Hematopoietic multipotent progenitor cell (in vitro differentiated cells): ENCODE data around the gene FAM200B. TPM values are rescaled to one million over a fixed set of nuclear protein-coding genes. Genes with fewer than 3 reads are reported as not detected.
A peak's percentile ranks its signal among the peaks of the same experiment; 100 is the strongest.

ENCODE experiments used
- DNase-seq, 3 donors: peaks; one replicate each; pipeline ENCODE4 v3.0.0-alpha.2; 2011 to 2015; ENCODE audit warnings: low read depth in 2 of 3, low spot score in 2 of 3
- total RNA-seq: library from RNA; depleted of rRNA; stranded (reverse); fragments of >200 nt; gene quantifications from one replicate; pipeline ENCODE4 v1.2.3, GENCODE V29; 2012

The FAM200B gene
- total RNA-seq, 1 donor = 8.3 TPM

DNA sequence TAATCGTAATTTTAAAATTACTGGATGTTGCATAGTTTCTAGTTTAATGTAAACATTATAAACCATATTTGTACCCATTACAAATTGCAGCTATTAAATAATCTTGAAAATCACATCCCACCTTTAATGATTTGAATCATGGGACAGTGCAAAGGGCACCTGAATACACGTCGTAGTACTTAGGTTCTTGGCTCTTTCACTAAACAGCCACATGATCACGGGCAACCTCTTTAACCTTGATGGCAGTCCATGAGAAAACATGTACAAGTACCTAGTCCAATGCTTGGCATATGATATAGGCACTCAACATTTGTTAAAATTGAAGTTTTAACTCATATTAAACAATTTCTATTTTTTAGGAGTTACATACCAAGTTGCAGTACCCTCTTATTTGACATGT is 14.6 kb upstream of the FAM200B start:
- DNase-seq = no peak

DNA sequence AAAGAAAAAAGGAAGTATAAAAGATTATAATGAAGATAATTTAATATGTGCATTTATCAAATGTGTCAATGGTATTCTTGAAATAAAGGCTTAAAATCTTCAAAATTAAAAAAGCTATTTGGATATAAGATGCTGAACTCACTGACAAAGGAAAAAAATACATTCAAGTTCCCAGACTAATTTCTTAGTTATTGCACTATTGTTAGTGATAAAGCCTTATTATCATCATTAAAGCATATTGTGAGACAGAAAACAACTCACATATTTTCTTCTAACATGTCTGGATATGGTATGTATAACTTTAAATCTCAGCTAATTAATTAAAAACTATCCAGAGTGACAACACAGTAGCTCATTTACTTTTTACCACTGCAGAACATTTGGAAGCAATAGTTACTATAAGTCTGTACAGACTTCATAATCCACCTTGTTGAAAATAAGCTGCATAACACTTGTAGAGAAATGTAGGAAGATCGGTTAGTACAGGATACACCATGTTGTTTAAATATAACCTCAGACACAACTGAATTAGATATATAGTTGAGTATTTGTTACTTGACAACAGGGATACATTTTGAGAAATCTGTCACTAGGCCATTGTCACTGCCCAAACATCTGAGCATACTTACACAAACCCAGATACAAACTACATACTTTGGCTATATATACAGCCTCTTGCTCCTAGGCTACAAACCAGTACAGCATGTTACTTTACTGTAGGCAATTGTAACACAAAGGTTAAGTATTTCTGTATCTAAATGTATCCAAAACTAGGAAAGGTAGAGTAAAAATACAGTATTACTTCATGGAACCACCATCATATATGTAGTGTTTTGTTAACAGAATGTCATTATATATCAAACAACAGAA is 12.8 kb upstream of the FAM200B start:
- DNase-seq = no peak

DNA sequence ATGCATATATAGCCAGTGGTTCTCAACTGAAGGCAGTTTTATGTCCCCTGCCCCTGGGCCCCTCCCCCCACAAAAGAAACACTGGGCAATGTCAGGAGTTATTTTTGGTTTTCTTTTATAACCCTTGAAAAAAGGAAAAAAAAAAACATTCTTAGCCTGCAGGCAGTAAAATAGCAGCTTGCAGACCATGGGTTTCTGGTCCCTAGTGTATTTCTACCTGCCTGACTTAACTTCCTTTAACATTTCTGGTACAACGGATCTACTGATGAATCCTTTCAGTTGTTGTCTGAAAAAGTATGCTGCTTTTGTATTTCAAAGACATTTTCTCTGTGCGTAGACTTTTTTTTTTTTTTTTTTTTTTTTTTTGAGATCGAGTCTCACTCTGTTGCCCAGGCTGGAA is 11.1 kb upstream of the FAM200B start:
- no peak for DNase-seq

DNA sequence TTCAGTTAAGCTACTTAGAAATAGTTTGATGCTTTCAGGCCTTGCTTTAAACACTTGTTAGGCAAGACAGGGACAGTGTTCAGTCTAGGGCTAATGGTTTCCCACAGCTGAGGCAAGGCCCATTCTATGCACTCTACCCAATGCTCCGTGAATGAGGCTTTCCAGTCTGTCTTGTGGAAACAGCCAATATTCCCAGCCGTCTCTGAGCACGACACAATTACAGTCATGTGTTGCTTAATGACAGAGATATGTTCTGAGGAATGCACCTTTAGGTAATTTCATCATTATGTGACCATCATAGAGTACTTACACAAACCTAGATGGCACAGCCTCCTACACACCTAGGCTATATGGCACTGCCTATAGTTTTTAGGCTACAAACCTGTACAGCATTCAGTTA is 9.5 kb upstream of the FAM200B start:
- DNase-seq = no peak

DNA sequence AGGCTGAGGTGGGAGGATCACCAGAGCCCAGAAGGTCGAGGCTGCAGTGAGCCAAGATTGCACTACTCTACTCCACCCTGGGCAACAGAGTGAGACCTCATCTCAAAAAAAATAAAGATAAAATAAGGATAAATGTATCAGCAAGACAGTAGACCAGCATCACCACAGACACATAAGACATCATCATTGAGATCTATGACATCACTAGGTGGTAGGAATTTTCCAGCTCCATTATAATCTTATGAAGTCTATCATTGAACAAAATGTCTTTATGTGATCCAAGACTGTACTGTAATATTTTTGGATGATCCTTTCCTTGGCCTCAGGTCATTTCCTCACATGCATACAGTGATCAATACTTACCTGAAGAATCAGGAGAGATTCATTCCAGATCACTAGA is 8.3 kb upstream of the FAM200B start:
- no peak for DNase-seq

DNA sequence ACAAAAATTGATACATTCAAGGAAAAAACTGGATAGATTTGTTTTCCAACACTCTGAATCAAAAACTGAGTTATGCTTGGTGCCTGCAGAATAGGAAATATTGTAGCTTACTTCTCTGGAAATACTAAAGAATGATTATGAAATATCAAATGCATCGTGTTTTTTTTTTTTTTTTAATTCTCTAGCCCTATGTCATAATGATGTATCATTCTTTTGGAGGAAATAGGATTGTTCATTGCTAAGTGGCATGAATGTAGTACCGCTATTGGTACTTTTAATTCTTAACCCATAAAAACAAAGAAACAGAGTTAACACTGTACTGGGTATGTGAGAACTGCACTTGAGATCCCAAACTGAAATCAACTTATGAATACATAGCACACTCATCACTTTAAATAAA is 7.6 kb upstream of the FAM200B start:
- DNase-seq = no peak

DNA sequence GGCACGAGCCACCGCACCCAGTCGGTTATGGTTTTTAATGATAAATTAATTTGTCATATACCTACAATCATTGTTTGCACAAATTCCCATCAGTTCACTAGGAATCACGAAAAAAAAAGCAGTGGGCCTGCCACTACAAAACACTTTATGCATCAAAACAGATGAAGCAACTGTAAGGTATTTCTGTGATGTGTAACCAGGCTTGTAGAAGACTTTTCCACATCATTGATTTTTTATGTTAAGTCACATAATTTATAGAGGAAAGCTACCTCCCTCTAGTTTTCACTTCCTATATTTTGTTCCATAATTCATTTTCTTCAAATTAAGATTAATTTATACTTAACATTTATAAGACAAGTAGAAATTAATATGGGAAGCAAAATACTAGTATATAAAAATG is 6.7 kb upstream of the FAM200B start:
- no peak for DNase-seq

DNA sequence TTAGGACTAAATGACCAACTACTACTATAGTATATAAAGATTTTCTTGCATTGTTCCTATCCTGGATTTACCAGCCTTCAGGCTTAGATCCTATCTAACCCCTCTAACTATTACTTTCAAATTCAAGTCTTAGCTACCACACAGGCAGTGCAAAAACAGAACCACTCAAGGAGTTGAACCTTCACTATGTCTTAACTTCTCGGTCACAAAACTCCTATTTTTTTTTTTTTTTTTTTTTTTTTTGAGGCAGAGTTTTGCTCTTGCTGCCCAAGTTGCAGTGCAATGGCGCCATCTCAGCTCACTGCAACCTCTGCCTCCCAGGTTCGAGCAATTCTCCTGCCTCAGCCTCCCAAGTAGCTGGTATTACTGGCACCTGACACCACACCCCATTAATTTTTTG is 6.3 kb upstream of the FAM200B start:
- no peak for DNase-seq

DNA sequence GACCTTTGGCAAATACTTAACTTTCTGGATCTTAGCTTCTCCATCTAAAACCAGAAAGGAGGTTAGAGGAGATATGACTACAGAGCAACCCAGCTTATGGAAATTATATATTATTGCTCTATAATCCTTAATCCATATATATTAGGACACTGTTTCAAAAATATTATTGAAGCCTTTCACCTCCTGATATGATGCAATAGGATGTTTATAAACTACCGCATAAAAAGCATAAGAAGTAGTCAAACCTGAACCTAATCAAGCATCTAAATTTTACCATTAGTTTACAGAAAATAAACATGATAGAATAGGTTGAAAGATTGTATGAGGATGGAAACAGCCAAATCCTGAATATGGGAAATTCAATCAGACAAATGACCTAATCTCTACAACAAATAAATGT is 5.6 kb upstream of the FAM200B start:
- DNase-seq = no peak

DNA sequence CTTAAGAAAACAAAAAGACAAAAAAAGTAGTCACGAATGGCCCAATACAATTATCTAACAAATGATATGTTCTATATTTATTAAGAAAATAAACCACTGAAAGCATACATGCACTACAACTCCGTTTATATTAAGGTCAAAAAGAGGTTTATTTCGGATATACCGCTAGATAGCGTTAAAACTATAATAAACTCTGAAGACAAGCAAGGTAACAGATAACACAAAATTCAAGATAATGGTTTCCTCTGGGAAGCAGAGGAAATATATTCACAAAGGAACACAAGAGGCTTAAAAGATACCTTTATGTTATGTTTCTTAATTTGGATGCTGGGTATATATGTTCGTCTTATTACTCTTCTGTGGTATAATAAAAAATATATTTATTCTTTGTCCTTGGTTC is 4.7 kb upstream of the FAM200B start:
- DNase-seq = no peak

DNA sequence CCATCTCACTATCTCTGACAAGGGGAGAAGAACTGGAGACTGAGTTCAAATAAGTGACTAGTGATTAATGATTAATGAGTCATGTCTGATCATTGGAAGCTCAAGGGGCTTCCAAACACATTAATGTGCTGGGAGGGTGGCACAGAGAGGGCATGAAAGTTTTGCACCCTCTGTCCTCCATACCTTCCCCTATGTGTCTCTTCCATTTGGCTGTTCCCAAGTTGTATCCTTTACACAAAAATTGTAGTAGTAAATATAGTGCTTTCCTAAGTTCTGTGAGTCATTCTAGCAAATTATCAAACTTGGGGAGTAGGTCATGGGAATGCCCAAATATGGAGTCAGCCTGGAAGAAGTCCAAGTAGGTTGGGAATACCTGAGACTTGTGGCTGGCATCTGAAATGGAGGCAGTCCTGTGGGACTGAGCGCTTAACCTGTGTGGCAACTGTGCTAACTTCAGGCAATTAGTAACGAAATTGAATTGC is 4.1 kb upstream of the FAM200B start:
- no peak for DNase-seq

DNA sequence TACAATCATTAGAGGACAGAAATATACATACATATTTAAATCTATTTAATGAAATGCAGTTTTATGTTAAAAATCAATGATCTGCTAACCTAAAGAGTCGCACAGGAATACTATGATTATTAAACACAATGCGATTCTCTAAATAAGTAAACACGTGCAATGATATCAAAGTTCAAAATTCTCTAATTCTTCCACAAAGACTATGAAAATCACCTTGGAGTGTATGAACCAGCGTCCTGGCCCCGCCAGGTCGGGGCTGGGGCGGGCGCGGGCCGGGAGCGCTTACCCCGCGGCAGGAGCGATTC is 608 bp upstream of the FAM200B start:
- DNase-seq = no peak

DNA sequence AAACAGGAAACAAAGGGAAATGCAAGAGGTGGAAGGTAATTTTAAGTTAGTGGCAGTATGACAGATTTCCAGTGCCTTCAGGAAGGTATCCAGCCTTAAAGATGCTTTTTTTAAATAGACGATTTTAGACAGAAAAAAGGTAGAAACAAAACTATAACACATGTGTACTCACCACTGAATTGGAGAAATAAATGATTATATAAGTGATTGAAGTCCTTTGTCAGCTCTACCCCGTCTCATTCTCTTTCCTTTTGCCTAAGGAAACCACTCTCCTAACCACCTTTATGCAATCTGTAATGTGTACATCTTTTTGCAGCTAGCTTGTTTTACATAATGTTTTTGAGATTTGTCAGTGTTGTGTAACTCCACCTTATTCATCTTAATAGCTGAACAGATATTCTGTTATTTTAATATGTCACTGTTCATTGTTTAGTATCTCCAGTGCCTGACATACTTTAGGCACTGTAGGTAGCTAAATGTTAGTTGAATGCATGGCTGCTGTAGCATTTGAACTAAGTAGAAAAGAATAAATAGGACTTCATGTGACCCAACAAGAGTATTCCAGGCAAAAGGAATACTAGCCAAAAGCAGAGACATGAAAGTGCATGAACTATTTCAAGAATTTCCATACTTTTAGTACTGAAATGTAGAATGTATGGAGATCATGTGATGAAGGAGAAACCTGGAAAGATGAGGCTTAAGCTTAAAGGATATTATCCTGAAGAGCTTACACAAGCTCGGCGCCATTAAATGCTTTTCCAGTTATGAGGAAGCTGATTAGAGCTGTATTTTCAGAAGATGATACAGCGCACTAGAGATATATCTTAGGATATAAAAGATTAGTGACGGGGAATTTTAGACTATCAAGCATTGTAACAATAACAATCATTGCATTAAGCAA is 865 bp downstream of the FAM200B start:
- no peak for DNase-seq

DNA sequence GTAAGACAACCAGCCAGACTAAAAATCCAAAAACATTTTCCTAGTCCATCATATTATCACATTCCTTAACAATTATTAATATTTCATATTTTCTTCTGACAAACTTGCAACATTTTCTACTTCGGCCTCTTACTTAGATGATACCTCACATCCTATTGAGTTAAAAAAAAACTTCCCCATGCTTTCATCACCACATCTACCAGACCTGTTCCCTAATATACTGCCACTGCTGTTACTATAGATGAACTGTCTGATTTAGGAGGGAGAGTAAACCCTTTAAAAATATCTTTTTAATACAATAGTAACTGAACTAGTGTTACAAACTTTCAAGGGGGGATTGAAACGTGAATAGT is 1.5 kb downstream of the FAM200B start:
- no peak for DNase-seq

DNA sequence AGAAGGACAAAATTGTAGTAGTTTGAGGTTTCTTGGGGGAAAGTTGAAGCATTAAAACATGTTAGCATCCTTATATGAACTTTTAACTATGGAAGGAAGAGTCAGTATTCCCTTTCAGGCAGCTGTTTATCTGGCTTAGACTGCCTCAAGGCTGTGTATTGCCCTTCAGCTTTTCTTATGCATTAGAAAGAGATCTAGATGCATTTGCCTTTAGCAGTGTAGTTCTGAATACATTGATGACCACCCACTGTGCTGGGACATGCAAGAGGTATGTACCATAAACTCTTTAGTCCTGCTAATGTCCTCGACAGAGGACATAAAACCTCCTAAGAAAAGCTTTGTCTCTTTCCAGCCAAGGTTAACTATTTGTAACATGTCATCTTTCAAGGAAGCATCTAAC is 2.9 kb downstream of the FAM200B start:
- DNase-seq = no peak

DNA sequence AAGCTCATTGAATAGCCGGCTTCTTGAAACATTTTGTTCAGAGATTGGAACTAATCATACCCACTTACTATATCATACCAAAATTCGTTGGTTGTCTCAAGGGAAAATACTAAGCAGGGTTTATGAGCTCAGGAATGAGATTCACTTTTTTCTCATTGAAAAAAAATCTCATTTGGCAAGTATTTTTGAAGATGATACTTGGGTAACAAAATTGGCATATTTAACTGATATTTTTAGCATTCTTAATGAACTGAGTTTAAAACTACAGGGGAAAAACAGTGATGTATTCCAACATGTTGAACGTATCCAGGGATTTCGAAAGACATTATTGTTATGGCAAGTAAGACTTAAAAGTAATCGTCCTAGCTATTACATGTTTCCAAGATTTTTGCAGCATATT is 6.4 kb downstream of the FAM200B start:
- DNase-seq = no peak

DNA sequence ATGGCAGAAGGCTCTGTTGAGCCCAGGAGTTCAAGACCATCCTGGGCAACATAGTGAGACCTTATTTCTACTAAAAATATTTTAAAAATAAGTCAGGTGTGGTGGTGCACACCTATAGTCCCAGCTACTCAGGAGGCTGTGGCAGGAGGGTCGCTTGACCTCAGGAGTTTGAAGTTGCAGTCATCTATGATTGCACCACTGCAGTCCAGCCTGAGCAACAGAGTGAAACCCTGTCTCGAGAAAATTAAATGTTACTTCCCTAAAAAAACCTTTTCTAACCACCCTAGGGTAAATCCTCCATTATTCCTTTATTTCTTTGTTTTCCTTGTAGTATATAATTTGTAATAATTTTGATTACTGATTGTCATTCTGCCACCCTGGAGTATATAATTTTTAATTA is 7.9 kb downstream of the FAM200B start:
- DNase-seq = no peak

DNA sequence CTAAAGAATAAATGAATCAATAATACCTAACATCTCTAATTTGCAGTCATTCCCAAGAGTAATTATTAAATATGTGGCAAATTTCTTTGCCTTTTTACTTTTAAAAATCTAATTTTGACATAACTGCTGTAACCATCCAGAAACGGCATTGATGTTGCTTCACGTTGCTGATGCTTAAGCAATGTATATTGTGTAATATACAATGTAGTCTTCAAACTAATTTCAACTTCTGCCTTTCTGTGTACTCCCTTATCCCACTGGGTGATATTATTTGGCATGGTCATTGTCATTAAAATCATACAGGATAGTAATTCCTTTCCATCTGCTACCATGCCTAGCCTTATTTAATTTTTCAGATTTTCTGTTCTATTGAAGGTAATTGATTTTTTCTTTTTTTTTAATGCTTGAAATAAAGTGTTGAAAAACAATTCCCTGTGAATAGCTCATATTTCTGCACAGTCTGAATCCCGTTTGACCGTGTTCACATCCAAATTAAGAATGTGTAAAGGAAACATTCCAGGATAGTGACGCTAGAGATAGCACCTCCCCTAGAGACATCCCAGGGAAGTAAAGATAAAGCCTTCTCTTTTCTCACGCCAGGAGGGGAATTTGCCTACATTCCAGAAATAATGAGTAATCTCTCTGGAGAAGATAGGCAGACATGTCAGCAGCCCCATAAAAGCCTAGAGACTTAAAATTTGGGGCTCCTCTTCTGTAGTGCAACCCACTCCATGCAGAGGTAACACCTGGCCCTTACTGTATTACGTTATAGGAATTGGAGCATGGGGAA is 8.6 kb downstream of the FAM200B start:
- DNase-seq = no peak

DNA sequence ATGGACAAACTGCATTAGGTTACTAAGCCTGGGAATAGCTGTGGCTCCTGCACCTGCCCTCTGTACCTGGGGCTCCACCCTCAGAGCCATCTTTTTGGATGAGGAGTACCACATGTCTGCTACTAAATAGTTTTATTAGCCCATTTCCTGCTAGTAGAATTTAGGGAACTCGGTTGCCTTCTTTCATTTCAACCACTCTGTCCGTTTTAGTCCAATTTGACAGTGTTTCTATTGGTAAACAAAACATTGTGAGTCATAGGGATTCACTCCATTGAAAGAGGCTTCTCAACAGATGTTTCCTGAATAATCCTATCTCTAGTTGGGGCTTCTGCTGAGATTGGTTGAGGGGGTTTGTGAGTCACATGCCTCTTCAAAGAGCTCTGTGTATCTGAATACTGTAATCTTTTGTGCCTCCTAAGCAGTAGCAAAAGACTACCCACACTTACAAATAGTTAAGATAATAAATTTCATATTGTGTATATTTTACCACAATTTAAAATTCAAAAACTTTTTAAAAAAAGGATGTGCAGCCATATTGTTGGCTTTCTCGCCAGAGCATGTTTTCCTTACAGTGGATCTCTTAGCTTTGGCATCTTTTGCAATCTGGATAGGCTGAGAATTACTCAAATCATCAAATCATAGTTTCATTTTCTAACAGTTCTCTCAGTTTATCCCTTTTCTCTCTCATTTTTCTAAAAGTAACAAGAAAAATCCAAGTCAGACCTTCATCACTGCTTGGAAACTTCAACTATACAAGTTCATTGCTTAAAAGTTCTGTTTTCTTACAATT is 9.9 kb downstream of the FAM200B start:
- peak in 1 of 3 donors; percentile 14 for DNase-seq

DNA sequence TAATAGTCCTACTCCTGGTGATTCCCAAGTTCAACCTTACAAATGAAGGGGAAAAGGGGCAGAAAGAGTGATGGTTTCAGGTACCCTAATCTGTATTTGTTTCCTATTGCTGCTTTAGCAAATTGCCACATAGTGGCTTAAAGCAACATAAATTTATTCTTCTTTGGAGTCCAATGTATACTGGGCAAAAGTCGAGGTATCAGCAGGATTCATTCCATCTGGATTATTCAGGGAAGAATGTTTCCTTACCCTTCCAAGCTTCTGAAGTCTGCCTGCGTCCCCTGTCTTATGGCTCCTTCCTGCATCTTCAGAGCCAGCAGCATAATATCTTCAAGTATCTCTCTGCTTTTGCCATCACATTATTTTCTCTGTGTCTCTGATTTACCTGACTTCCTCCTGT is 11.0 kb downstream of the FAM200B start:
- no peak for DNase-seq
